Common myeloid progenitor, CD34-positive (primary cell): ENCODE data around the gene C1orf50.

ENCODE experiments used
- CTCF ChIA-PET: fragments of 350-600 bp; sonication (Branson Sonifier 250); formaldehyde crosslinking; loops from one replicate; lab custom pipeline; 2021; ENCODE audit warnings: antibody characterized with exemption; lab: Charles Lee
- POLR2A ChIA-PET: fragments of 350-600 bp; sonication (Branson Sonifier 250); formaldehyde crosslinking; loops from one replicate; lab custom pipeline; 2021; ENCODE audit warnings: antibody characterized with exemption; lab: Charles Lee
- DNase-seq, 3 donors: peaks; one replicate each; pipeline versions ENCODE4 v3.0.0 to v3.0.0-alpha.2; 2013
- H3K27ac ChIP-seq, 2 experiments: 1 replicate in 1 of 2; 2 replicates in 1 of 2; pipeline ENCODE4 v1.7.0; 2013; ENCODE audit warnings: inconsistent platforms in 2 of 2, low read length in 2 of 2, mild to moderate bottlenecking in 2 of 2, low read depth in 1 of 2, moderate library complexity in 1 of 2; ENCODE audit not compliant: severe bottlenecking in 2 of 2, insufficient read depth in 1 of 2, poor library complexity in 1 of 2
- H3K27me3 ChIP-seq, 5 experiments: replicated peaks in 2 of 5; 1 replicate in 3 of 5; 2 replicates in 2 of 5; pipeline versions ENCODE4 v1.6.1 to v1.7.0; 2013; ENCODE audit warnings: low read length in 4 of 5, mild to moderate bottlenecking in 2 of 5, moderate library complexity in 2 of 5, inconsistent platforms in 1 of 5; ENCODE audit not compliant: insufficient read depth in 5 of 5, control insufficient read depth in 4 of 5
- H3K36me3 ChIP-seq, 4 experiments: 1 replicate in 2 of 4; 2 replicates in 2 of 4; pipeline versions ENCODE4 v1.6.1 to v1.7.0; 2013; ENCODE audit warnings: low read length in 3 of 4, control low read depth in 1 of 4, mild to moderate bottlenecking in 1 of 4; ENCODE audit not compliant: control insufficient read depth in 4 of 4, insufficient read depth in 4 of 4
- H3K4me1 ChIP-seq, 4 experiments: 1 replicate in 3 of 4; 2 replicates in 1 of 4; pipeline versions ENCODE4 v1.6.1 to v1.7.1; 2013; ENCODE audit warnings: low read length in 3 of 4, mild to moderate bottlenecking in 3 of 4, control low read depth in 1 of 4, inconsistent platforms in 1 of 4, moderate library complexity in 1 of 4; ENCODE audit not compliant: control insufficient read depth in 4 of 4, insufficient read depth in 4 of 4; ENCODE audit errors: control extremely low read depth in 1 of 4
- H3K4me3 ChIP-seq, 7 experiments: 1 replicate in 4 of 7; 2 replicates in 3 of 7; pipeline versions ENCODE4 v1.5.1 to v1.7.0; 2013; ENCODE audit warnings: mild to moderate bottlenecking in 7 of 7, low read length in 6 of 7, moderate library complexity in 6 of 7, inconsistent platforms in 2 of 7, low read depth in 2 of 7, control low read depth in 1 of 7; ENCODE audit not compliant: insufficient read depth in 4 of 7, control insufficient read depth in 1 of 7; ENCODE audit errors: extremely low read depth in 1 of 7
- H3K9me3 ChIP-seq, 5 experiments: 1 replicate in 4 of 5; 2 replicates in 1 of 5; pipeline versions ENCODE4 v1.6.1 to v1.7.1; 2013; ENCODE audit warnings: low read length in 4 of 5, mild to moderate bottlenecking in 2 of 5, inconsistent platforms in 1 of 5, low read depth in 1 of 5, moderate library complexity in 1 of 5; ENCODE audit not compliant: control insufficient read depth in 4 of 5, insufficient read depth in 2 of 5; ENCODE audit errors: control extremely low read depth in 1 of 5
- WGBS: methylation state at CpG from one replicate; pipeline ENCODE4 v1.1.5; 2013; ENCODE audit not compliant: insufficient coverage; 5-methylcytosine and 5-hydroxymethylcytosine counted together

Gene C1orf50

GRCh38 chr1:42735477-42736105, 31.5 kb upstream of the C1orf50 start:
- Histone ChIP-seq H3K36me3 (no peaks in the 10 kb centered on the region), H3K4me3 (no peak overlapping the region), H3K27ac (no peak overlapping the region), H3K27me3 (no peaks in the 10 kb centered on the region), H3K4me1 (peaks cover 3 to 32% (median 28%) of the 10 kb centered on the region in 4 experiments), H3K9me3 (no peaks in the 10 kb centered on the region)
- POLR2A ChIA-PET = no interaction called here
- 97% methylated on average over 13 of the region's 14 CpGs for WGBS
- CTCF ChIA-PET = interaction anchor here (0.8 to 1.1 kb wide), 2 partner anchors 23 to 157 kb away, joined by 3 read pairs; no protein-coding TSS in a partner anchor
- DNase-seq = no peak

GRCh38 chr1:42736152-42736551, 30.9 kb upstream of the C1orf50 start:
- Histone ChIP-seq H3K36me3 (no peaks in the 10 kb centered on the region), H3K27ac (no peak overlapping the region), H3K4me3 (no peak overlapping the region), H3K9me3 (no peaks in the 10 kb centered on the region), H3K27me3 (no peaks in the 10 kb centered on the region), H3K4me1 (peaks cover 3 to 32% (median 28%) of the 10 kb centered on the region in 4 experiments)
- no peak for DNase-seq
- POLR2A ChIA-PET = no interaction called here
- 95% methylated on average over 3 of the region's 4 CpGs for WGBS
- CTCF ChIA-PET = no interaction called here

- no peaks in the 10 kb centered on the region for H3K36me3 ChIP-seq
- POLR2A ChIA-PET = interaction anchor here (0.5 kb wide), 1 partner anchor 1018 kb away, joined by 3 read pairs; no protein-coding TSS in a partner anchor
- H3K9me3 ChIP-seq = no peaks in the 10 kb centered on the region
- WGBS = 82% methylated on average over 5 of the region's 8 CpGs
- peak overlapping the region in 3 of 7 experiments; percentile 32 to 36 (median 35) for H3K4me3 ChIP-seq
- H3K27me3 ChIP-seq = no peaks in the 10 kb centered on the region
- no peak for DNase-seq
- H3K27ac ChIP-seq = no peak overlapping the region
- CTCF ChIA-PET = interaction anchor here (1.0 kb wide), 1 partner anchor 26 kb away, joined by 3 read pairs; no protein-coding TSS in a partner anchor
- peaks cover 3 to 32% (median 28%) of the 10 kb centered on the region in 4 experiments for H3K4me1 ChIP-seq
Measured at GRCh38 chr1:42736571-42737200, 30.4 kb upstream of the C1orf50 start.

- peak; percentile 70 to 91 (median 88) for DNase-seq
- 0% methylated on average over 5 of the region's 5 CpGs for WGBS
- H3K4me1 ChIP-seq = peaks cover 3 to 32% (median 28%) of the 10 kb centered on the region in 4 experiments
- no peaks in the 10 kb centered on the region for H3K36me3 ChIP-seq
- POLR2A ChIA-PET = interaction anchor here (0.5 kb wide), 1 partner anchor 1019 kb away, joined by 3 read pairs; no protein-coding TSS in a partner anchor
- H3K27me3 ChIP-seq = no peaks in the 10 kb centered on the region
- H3K4me3 ChIP-seq = peak overlapping the region in 3 of 7 experiments; percentile 32 to 36 (median 35)
- CTCF ChIA-PET = interaction anchor here (1.0 to 2.1 kb wide), 4 partner anchors 10 to 156 kb away, joined by 3 to 10 read pairs (median 4); no protein-coding TSS in a partner anchor
- H3K27ac ChIP-seq = no peak overlapping the region
- no peaks in the 10 kb centered on the region for H3K9me3 ChIP-seq
Measured at GRCh38 chr1:42737257-42737656, 29.8 kb upstream of the C1orf50 start.

- Histone ChIP-seq H3K36me3 (no peaks in the 10 kb centered on the region), H3K4me3 (no peak overlapping the region), H3K9me3 (no peaks in the 10 kb centered on the region), H3K27ac (no peak overlapping the region), H3K27me3 (no peaks in the 10 kb centered on the region), H3K4me1 (peaks cover 3 to 32% (median 28%) of the 10 kb centered on the region in 4 experiments)
- DNase-seq = no peak
- CTCF ChIA-PET = interaction anchor here (1.0 to 2.1 kb wide), 4 partner anchors 9 to 157 kb away, joined by 3 to 10 read pairs (median 4); no protein-coding TSS in a partner anchor
- WGBS = 96% methylated on average over 21 of the region's 21 CpGs
- POLR2A ChIA-PET = no interaction called here
Measured at GRCh38 chr1:42737986-42738677, 28.9 kb upstream of the C1orf50 start.

GRCh38 chr1:42738678-42739226, 28.3 kb upstream of the C1orf50 start:
- WGBS = 100% methylated on average over 4 of the region's 8 CpGs
- Histone ChIP-seq H3K9me3 (no peaks in the 10 kb centered on the region), H3K27ac (no peak overlapping the region), H3K36me3 (no peaks in the 10 kb centered on the region), H3K4me1 (peaks cover 3 to 32% (median 28%) of the 10 kb centered on the region in 4 experiments), H3K27me3 (no peaks in the 10 kb centered on the region), H3K4me3 (no peak overlapping the region)
- CTCF ChIA-PET = interaction anchor here (1.9 to 2.1 kb wide), 2 partner anchors 9 to 11 kb away, joined by 6 to 10 read pairs; no protein-coding TSS in a partner anchor
- POLR2A ChIA-PET = no interaction called here
- DNase-seq = no peak
